Muscle layer of duodenum (tissue), 2 donors: ENCODE data around the gene KDM4B.

ENCODE experiments used
- H3K27ac ChIP-seq: one replicate; pipeline ENCODE4 v1.7.0; 2013; ENCODE audit warnings: mild to moderate bottlenecking, low read length
- H3K27me3 ChIP-seq: one replicate; pipeline ENCODE4 v1.7.0; 2013; ENCODE audit warnings: low read depth, mild to moderate bottlenecking, control low read depth, low read length
- H3K36me3 ChIP-seq, 2 donors: one replicate each; pipeline ENCODE4 v1.7.0; 2013; ENCODE audit warnings: low read length in 2 of 2, control low read depth in 1 of 2, mild to moderate bottlenecking in 1 of 2; ENCODE audit not compliant: insufficient read depth in 2 of 2, control insufficient read depth in 1 of 2
- H3K4me1 ChIP-seq, 2 donors: one replicate each; pipeline ENCODE4 v1.7.0; 2013; ENCODE audit warnings: low read length in 2 of 2, mild to moderate bottlenecking in 2 of 2, control low read depth in 1 of 2, moderate library complexity in 1 of 2; ENCODE audit not compliant: insufficient read depth in 2 of 2, control insufficient read depth in 1 of 2
- H3K4me3 ChIP-seq, 2 donors: one replicate each; pipeline ENCODE4 v1.7.0; 2013; ENCODE audit warnings: low read length in 2 of 2, low read depth in 1 of 2, mild to moderate bottlenecking in 1 of 2
- H3K9me3 ChIP-seq, 2 donors: one replicate each; pipeline ENCODE4 v1.7.0; 2013; ENCODE audit warnings: low read length in 2 of 2, control low read depth in 1 of 2, mild to moderate bottlenecking in 1 of 2; ENCODE audit not compliant: control insufficient read depth in 1 of 2
- donor health status: healthy.

The KDM4B gene

DNA sequence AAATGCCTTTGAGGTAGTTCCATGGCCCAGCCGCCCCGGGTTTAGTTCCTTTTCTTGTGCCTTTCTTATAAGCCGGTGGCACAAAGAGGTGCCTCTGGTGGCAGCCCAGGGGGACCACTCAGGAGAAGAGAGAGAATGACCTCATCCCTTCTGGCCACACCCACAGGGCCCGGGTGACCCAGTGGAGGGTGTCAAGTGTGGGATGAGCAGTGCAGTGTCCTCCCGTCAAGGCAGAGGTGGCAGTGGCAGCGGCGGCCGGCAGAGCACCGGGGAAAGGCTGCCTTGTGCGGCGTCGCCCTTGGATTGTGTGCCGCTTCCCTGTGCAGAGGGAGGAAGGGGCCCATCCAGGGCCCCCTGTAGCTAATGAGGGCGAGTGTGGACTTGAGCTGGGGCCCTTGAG, 47.9 kb downstream of the KDM4B start:
- Histone ChIP-seq H3K4me3 (no peak overlapping the region), H3K27ac (no peak overlapping the region), H3K36me3 (peaks cover 5 to 24% of the 10 kb centered on the region in 2 donors), H3K9me3 (no peaks in the 10 kb centered on the region), H3K27me3 (no peaks in the 10 kb centered on the region), H3K4me1 (peaks cover 0 to under 1% of the 10 kb centered on the region in 2 donors)

- H3K27me3 ChIP-seq, result no peaks in the 10 kb centered on the region
- no peak overlapping the region for H3K27ac ChIP-seq
- H3K9me3 ChIP-seq, result no peaks in the 10 kb centered on the region
- H3K4me1 ChIP-seq, result no peaks in the 10 kb centered on the region
- H3K4me3 ChIP-seq, result no peak overlapping the region
- peaks cover 5 to 24% of the 10 kb centered on the region in 2 donors for H3K36me3 ChIP-seq
These were observed 48.3 kb downstream of the KDM4B start for GRCh38 chr19:5017235-5017634.

DNA sequence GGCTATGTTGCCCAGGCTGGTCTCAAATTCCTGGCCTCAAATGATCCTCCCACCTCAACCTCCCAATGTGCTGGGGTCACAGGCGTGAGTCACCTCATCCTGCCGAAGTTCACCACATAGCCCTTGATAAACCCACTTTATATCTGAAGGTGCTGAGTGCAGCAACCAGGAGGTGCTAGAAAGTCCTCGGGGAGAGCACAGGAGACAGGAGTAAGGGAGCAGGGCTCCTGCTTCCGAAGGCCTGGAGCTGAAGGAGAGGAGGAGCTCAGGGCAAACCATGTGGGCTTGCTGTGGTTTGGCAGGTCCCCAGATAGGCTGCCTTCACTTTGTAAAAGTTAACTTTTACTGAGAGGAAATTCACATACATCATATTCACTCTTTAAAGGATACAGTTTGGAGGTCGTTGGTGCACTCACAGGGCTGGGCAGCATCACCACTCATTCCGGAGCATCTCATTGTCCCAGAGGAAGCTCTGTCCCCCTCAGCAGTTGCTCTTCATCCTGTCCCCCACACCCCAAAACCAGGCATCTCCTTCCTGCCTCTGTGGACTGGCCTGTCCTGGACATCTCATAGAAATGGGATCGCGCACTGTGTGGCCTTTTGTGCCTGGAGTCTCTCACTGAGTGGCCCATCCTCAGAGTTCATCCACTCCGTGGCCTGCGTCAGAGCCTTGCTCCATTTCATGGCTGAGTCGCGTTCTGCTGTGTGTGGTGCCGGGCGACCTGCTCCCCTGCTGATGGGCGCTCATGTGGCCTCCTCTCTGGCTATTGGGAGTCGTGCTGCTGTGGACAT, 49.5 kb downstream of the KDM4B start:
- no peak overlapping the region for H3K4me3 ChIP-seq
- no peaks in the 10 kb centered on the region for H3K27me3 ChIP-seq
- H3K4me1 ChIP-seq, result peaks cover 0 to 3% of the 10 kb centered on the region in 2 donors
- H3K36me3 ChIP-seq, result peaks cover 5 to 24% of the 10 kb centered on the region in 2 donors
- H3K27ac ChIP-seq, result no peak overlapping the region
- no peaks in the 10 kb centered on the region for H3K9me3 ChIP-seq

DNA sequence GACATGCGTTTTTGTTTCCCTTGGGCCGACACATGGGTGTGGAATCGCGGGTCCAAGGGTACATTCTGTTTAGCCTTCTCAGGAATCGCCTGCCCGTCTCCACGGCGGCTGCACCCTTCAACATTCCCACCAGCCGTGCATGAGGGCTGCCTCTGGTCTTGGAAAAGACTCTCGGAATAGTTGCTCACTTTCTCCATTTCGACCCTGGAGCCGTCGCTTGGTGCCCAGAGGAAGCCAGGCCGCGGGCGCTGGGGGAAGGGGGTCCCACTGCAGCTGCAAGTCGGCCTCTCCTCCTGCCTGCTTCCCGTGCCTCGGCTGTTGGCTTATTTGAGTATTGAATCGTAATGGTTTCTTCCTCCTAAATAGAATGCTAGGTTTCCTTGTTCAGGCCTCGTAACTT, 51.5 kb downstream of the KDM4B start:
- H3K9me3 ChIP-seq, result no peaks in the 10 kb centered on the region
- no peak overlapping the region for H3K27ac ChIP-seq
- peaks cover 0 to 4% of the 10 kb centered on the region in 2 donors for H3K4me1 ChIP-seq
- H3K36me3 ChIP-seq, result peaks cover 5 to 24% of the 10 kb centered on the region in 2 donors
- no peak overlapping the region for H3K4me3 ChIP-seq
- H3K27me3 ChIP-seq, result no peaks in the 10 kb centered on the region

DNA sequence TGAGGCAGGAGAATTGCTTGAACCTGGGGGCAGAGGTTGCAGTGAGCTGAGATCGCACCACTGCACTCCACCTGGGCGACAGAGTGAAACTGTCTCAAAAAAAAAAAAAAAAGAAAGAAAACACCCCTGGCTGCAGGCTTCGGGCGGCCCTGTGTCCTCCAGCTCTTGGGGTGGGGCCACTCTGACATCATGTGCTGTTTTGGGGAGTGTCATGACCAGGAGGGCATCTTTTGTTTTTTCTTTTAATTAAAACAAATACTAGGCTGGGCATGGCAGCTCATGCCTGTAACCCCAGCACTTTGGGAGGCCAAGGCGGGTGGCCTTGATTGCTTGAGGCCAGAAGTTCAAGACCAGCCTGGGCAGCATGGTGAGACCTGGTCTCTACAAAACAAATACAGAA, 52.1 kb downstream of the KDM4B start:
- no peaks in the 10 kb centered on the region for H3K27me3 ChIP-seq
- H3K4me1 ChIP-seq, result peaks cover 0 to 4% of the 10 kb centered on the region in 2 donors
- peaks cover 5 to 22% of the 10 kb centered on the region in 2 donors for H3K36me3 ChIP-seq
- H3K4me3 ChIP-seq, result no peak overlapping the region
- H3K9me3 ChIP-seq, result no peaks in the 10 kb centered on the region
- H3K27ac ChIP-seq, result no peak overlapping the region

DNA sequence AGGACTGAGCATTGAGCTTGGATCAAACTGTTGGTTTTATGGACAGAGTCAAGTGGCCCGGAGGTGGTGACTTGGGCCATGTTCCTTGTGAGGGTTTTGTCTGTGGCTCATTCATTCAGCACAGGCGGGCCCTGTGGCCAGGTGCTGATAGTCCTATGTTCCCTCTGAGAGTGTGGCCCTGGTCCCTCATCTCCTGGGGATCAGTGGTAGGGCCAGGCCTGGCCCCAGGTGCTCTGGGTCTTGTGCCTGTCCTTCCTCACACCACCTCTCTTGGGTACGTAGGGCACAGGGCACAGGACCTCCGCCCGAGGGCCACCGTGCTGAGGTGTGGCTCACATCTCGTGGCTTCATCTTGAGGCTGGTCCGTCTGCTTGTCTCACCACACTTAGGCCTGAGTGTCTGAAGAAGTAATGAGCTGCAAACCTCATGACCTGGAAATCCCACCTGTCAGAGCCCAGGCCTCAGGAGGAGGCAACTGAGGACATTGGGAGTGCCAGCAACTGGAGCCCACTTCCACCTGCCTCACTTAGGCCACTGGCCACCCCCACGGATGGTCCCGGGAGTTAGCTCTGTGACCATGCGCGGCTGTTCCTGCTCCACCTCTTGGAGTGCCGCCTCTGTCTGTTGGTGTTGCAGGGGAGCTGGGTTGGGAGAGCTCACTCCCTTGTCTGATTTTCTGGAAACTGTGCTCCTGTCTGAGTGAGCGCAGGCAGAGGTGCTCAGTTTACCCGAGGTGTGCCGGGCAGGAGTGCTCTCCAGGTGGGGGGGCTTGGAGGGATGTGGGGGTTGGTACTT, 53.4 kb downstream of the KDM4B start:
- Histone ChIP-seq H3K27me3 (no peaks in the 10 kb centered on the region), H3K4me3 (no peak overlapping the region), H3K4me1 (peaks cover 0 to 10% of the 10 kb centered on the region in 2 donors), H3K27ac (no peak overlapping the region), H3K9me3 (no peaks in the 10 kb centered on the region), H3K36me3 (peaks cover under 1 to 10% of the 10 kb centered on the region in 2 donors)

GRCh38 chr19:5023128-5023571, 54.2 kb downstream of the KDM4B start:
- no peak overlapping the region for H3K27ac ChIP-seq
- H3K36me3 ChIP-seq, result peaks cover 0 to 8% of the 10 kb centered on the region in 2 donors
- no peaks in the 10 kb centered on the region for H3K27me3 ChIP-seq
- H3K9me3 ChIP-seq, result no peaks in the 10 kb centered on the region
- no peak overlapping the region for H3K4me3 ChIP-seq
- H3K4me1 ChIP-seq, result peaks cover 0 to 10% of the 10 kb centered on the region in 2 donors

GRCh38 chr19:5024282-5024681, 55.4 kb downstream of the KDM4B start:
- Histone ChIP-seq H3K9me3 (no peaks in the 10 kb centered on the region), H3K4me1 (peaks cover 0 to 10% of the 10 kb centered on the region in 2 donors), H3K36me3 (no peaks in the 10 kb centered on the region), H3K4me3 (no peak overlapping the region), H3K27ac (no peak overlapping the region), H3K27me3 (no peaks in the 10 kb centered on the region)

GRCh38 chr19:5025027-5025426, 56.1 kb downstream of the KDM4B start:
- no peak overlapping the region for H3K4me3 ChIP-seq
- H3K9me3 ChIP-seq, result no peaks in the 10 kb centered on the region
- H3K36me3 ChIP-seq, result no peaks in the 10 kb centered on the region
- no peak overlapping the region for H3K27ac ChIP-seq
- H3K27me3 ChIP-seq, result no peaks in the 10 kb centered on the region
- peaks cover 0 to 10% of the 10 kb centered on the region in 2 donors for H3K4me1 ChIP-seq

- Histone ChIP-seq H3K4me1 (peaks cover 0 to 15% of the 10 kb centered on the region in 2 donors), H3K4me3 (no peak overlapping the region), H3K27ac (no peak overlapping the region), H3K36me3 (no peaks in the 10 kb centered on the region), H3K9me3 (no peaks in the 10 kb centered on the region), H3K27me3 (no peaks in the 10 kb centered on the region)
These were observed 57.9 kb downstream of the KDM4B start for GRCh38 chr19:5026706-5027273.

- H3K27me3 ChIP-seq, result no peaks in the 10 kb centered on the region
- no peaks in the 10 kb centered on the region for H3K9me3 ChIP-seq
- no peak overlapping the region for H3K4me3 ChIP-seq
- peaks cover 0 to 14% of the 10 kb centered on the region in 2 donors for H3K4me1 ChIP-seq
- no peak overlapping the region for H3K27ac ChIP-seq
- peaks cover 0 to 9% of the 10 kb centered on the region in 2 donors for H3K36me3 ChIP-seq
These were observed 59.4 kb downstream of the KDM4B start for GRCh38 chr19:5028229-5028886.
